ENCODE data around the gene MCCD1. TPM values are rescaled to one million over a fixed set of nuclear protein-coding genes. Genes with fewer than 3 reads are reported as not detected.

The MCCD1 gene
- total and polyA plus RNA-seq, 2 of the 13 experiments (the other 11 are each of a cell fraction or from before 2014, with no cell fraction given) = 0.15 TPM; not detected in 1

- TF ChIP-seq TEF (CRISPR knock-in tag; IDR thresholded peaks at IDR 0.05) (no peak), KAT2B (IDR thresholded peaks at IDR 0.05; ENCODE audit: borderline replicate concordance, low read depth, low read length) (no peak), EED (CRISPR knock-in tag; IDR thresholded peaks at IDR 0.05) (peak; percentile 84; the same call in 1 of the 2 replicates), ZNF296 (CRISPR knock-in tag; conservative IDR thresholded peaks at IDR 0.05) (no peak), IRF9 (CRISPR knock-in tag; IDR thresholded peaks at IDR 0.05; ENCODE audit: borderline replicate concordance) (no peak), HDAC2 (CRISPR knock-in tag; IDR thresholded peaks at IDR 0.05) (no peak), ZNF7 (CRISPR knock-in tag; IDR thresholded peaks at IDR 0.05) (0 out of 2 replicates have a peak, but pooled peaks have one; percentile 19), POLR2G (IDR thresholded peaks at IDR 0.05; ENCODE audit: low read depth, low read length) (no peak), ZNF749 (CRISPR knock-in tag; IDR thresholded peaks at IDR 0.05; ENCODE audit: borderline replicate concordance) (0 out of 2 replicates have a peak, but pooled peaks have one; percentile 61), ARID4A (CRISPR knock-in tag; IDR thresholded peaks at IDR 0.05; ENCODE audit: borderline replicate concordance) (no peak), DMAP1 (CRISPR knock-in tag; IDR thresholded peaks at IDR 0.05) (no peak), ZNF329 (CRISPR knock-in tag; IDR thresholded peaks at IDR 0.05; ENCODE audit: low read depth) (no peak)
Measured at GRCh38 chr6:31541059-31541657, 12.4 kb downstream of the MCCD1 start (continued).

Measured in HepG2 (cell line).